ENCODE data around the gene PGM1. TPM values are rescaled to one million over a fixed set of nuclear protein-coding genes. Genes with fewer than 3 reads are reported as not detected.

Gene PGM1
- total RNA-seq, 1 donor from 2014 or later: 3.6 TPM

GRCh38 chr1:63683759-63684158, 90.5 kb downstream of the PGM1 start:
- Mint-ChIP-seq H3K36me3 (ENCODE audit: unreplicated experiment) (peaks cover 13% of the 10 kb centered on the region), H3K4me1 (ENCODE audit: low read depth, unreplicated experiment) (no peaks in the 10 kb centered on the region), H3K9me3 (ENCODE audit: unreplicated experiment) (no peaks in the 10 kb centered on the region), H3K27ac (ENCODE audit: unreplicated experiment) (no peak overlapping the region), H3K27me3 (ENCODE audit: unreplicated experiment) (peaks cover 2% of the 10 kb centered on the region), H3K4me3 (ENCODE audit: unreplicated experiment) (no peak overlapping the region)
- no peak for DNase-seq
- no peak for TF ChIP-seq CTCF (IDR thresholded peaks at IDR 0.05; ENCODE audit: partially characterized antibody, unreplicated experiment)

GRCh38 chr1:63686696-63687095, 93.5 kb downstream of the PGM1 start:
- DNase-seq: no peak
- Mint-ChIP-seq H3K9me3 (ENCODE audit: unreplicated experiment) (peaks cover 4% of the 10 kb centered on the region), H3K4me1 (ENCODE audit: low read depth, unreplicated experiment) (no peaks in the 10 kb centered on the region), H3K27me3 (ENCODE audit: unreplicated experiment) (peaks cover 2% of the 10 kb centered on the region), H3K36me3 (ENCODE audit: unreplicated experiment) (no peaks in the 10 kb centered on the region), H3K4me3 (ENCODE audit: unreplicated experiment) (no peak overlapping the region), H3K27ac (ENCODE audit: unreplicated experiment) (no peak overlapping the region)
- no peak for TF ChIP-seq CTCF (IDR thresholded peaks at IDR 0.05; ENCODE audit: partially characterized antibody, unreplicated experiment)

GRCh38 chr1:63688302-63688890, 95.2 kb downstream of the PGM1 start:
- no peak for TF ChIP-seq CTCF (IDR thresholded peaks at IDR 0.05; ENCODE audit: partially characterized antibody, unreplicated experiment)
- no peak for DNase-seq
- Mint-ChIP-seq H3K27me3 (ENCODE audit: unreplicated experiment) (peaks cover 1% of the 10 kb centered on the region), H3K4me1 (ENCODE audit: low read depth, unreplicated experiment) (peaks cover 4% of the 10 kb centered on the region), H3K27ac (ENCODE audit: unreplicated experiment) (no peak overlapping the region), H3K4me3 (ENCODE audit: unreplicated experiment) (no peak overlapping the region), H3K9me3 (ENCODE audit: unreplicated experiment) (peaks cover 4% of the 10 kb centered on the region), H3K36me3 (ENCODE audit: unreplicated experiment) (no peaks in the 10 kb centered on the region)

- Mint-ChIP-seq H3K9me3 (ENCODE audit: unreplicated experiment) (peaks cover 4% of the 10 kb centered on the region), H3K4me1 (ENCODE audit: low read depth, unreplicated experiment) (peaks cover 4% of the 10 kb centered on the region), H3K27ac (ENCODE audit: unreplicated experiment) (no peak overlapping the region), H3K27me3 (ENCODE audit: unreplicated experiment) (peaks cover 2% of the 10 kb centered on the region), H3K4me3 (ENCODE audit: unreplicated experiment) (no peak overlapping the region), H3K36me3 (ENCODE audit: unreplicated experiment) (no peaks in the 10 kb centered on the region)
- no peak for DNase-seq
- TF ChIP-seq CTCF (IDR thresholded peaks at IDR 0.05; ENCODE audit: partially characterized antibody, unreplicated experiment): no peak
Measured at GRCh38 chr1:63690966-63691700, 97.9 kb downstream of the PGM1 start.

Measured in glutamatergic neuron (in vitro differentiated cells).